ENCODE measurements around the gene VPS13D. TPM values are rescaled to one million over a fixed set of nuclear protein-coding genes. Genes with fewer than 3 reads are reported as not detected.
"Not testable (repeated sequence)": the region's sequence is repeated elsewhere in the genome, so short reads cannot be mapped to it uniquely, and the experiment has no call there.

VPS13D gene
- total RNA-seq, 2 donors from 2014 or later, result 63.5 to 67.6 TPM

DNA sequence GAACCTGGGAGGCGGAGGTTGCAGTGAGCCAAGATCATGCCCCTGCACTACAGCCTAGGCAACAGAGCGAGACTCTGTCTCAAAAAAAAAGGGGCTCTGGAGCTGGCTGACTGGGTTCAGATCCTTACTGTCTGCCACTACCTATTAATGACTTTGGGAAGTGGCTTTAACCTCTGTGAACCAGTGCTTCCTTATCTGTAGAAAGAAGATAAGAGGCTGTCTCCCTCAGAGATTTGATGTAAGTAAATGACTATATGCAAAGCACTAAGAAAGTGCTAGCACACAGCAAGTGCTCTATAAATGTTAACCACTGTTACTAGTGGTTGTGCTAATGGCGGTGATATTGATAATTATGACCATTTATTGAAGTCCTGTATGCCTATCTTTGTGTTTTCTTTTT lies 94.6 kb downstream of the VPS13D start:
- H3K27me3 Mint-ChIP-seq, result no peaks in the 10 kb centered on the region
- DNase-seq, result no peak
- ATAC-seq, result no peak
- no peaks in the 10 kb centered on the region for H3K9me3 ChIP-seq (ENCODE audit: control insufficient read depth, low read length, poor library complexity, severe bottlenecking)
- H3K4me3 Mint-ChIP-seq, result no peak overlapping the region
- peaks cover 13% of the 10 kb centered on the region for H3K4me1 Mint-ChIP-seq
- peaks cover 9% of the 10 kb centered on the region for H3K36me3 Mint-ChIP-seq (ENCODE audit: low read depth)
- H3K27ac Mint-ChIP-seq, result no peak overlapping the region

DNA sequence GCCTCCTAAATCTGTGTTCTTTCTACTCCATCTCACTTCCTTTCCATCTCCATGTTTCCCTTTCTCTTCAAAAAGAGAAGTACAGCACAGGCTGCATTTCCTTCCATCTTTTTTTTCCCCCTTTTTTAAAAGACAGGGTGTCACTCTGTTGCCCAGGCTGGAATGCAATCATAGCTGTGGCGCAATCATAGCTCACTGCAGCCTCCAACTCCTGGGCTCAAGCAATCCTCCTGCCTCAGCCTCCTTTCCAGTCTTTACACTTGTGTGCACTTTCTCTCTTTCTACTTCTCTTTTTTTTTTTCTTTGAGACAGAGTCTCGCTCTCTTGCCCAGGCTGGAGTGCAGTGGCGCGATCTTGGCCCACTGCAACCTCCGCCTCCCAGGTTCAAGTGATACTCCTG lies 95.1 kb downstream of the VPS13D start:
- H3K36me3 Mint-ChIP-seq (ENCODE audit: low read depth), result not testable (repeated sequence)

DNA sequence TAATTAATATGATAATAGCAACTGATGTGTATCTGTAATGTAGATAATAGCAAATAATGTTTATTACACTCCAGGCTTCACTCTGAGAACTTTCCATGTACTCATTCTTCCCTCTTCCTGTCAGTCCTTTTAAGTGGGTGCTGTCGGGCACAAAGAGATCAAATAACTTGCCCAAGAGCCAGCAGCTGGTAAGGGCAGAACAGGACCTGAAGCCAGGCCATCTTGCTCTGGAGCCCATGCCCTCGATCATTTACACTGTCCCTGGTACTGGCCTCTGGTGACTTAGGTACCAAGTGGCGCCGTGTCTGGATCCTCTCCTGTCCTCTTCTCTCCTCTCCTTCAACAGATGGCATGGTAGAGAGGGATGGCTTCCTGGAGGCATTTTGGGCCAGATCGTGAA lies 97.2 kb downstream of the VPS13D start:
- Mint-ChIP-seq H3K27ac (no peak overlapping the region), H3K4me3 (no peak overlapping the region), H3K36me3 (ENCODE audit: low read depth) (peaks cover 2% of the 10 kb centered on the region), H3K27me3 (no peaks in the 10 kb centered on the region), H3K4me1 (peaks cover 6% of the 10 kb centered on the region)
- DNase-seq, result no peak
- H3K9me3 ChIP-seq (ENCODE audit: control insufficient read depth, low read length, poor library complexity, severe bottlenecking), result no peaks in the 10 kb centered on the region
- no peak for ATAC-seq

More for the DNA sequence above, 95.1 kb downstream of the VPS13D start:
- H3K4me3 Mint-ChIP-seq; H3K27me3 Mint-ChIP-seq; H3K9me3 ChIP-seq (ENCODE audit: control insufficient read depth, low read length, poor library complexity, severe bottlenecking); ATAC-seq; DNase-seq: not testable (repeated sequence)
- Mint-ChIP-seq H3K27ac (peak overlapping the region; percentile 63), H3K4me1 (peaks cover 10% of the 10 kb centered on the region)

DNA sequence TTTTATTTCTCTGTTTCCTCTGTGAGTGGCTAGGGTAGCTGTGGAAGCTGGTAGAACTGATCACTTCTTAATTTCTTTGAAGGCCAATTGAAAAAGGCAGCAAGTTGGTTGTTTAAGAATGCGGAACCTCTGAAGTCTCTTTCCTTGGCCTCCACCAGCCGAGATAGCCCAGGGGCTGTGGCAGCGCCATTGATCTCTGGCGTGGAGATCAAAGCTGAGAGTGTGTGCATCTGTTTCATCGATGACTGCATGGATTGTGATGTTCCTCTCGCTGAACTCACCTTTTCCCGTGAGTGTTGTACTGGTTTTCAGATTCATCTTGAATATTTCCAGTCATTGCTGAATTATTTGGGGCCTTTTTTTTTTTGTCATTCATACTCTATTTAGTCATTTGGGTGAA lies 97.7 kb downstream of the VPS13D start:
- H3K4me3 Mint-ChIP-seq, result no peak overlapping the region
- H3K27me3 Mint-ChIP-seq, result no peaks in the 10 kb centered on the region
- H3K9me3 ChIP-seq (ENCODE audit: control insufficient read depth, low read length, poor library complexity, severe bottlenecking), result no peaks in the 10 kb centered on the region
- DNase-seq (no peak), ATAC-seq (no peak)
- H3K27ac Mint-ChIP-seq, result no peak overlapping the region
- peaks cover 6% of the 10 kb centered on the region for H3K4me1 Mint-ChIP-seq
- peaks cover 2% of the 10 kb centered on the region for H3K36me3 Mint-ChIP-seq (ENCODE audit: low read depth)

DNA sequence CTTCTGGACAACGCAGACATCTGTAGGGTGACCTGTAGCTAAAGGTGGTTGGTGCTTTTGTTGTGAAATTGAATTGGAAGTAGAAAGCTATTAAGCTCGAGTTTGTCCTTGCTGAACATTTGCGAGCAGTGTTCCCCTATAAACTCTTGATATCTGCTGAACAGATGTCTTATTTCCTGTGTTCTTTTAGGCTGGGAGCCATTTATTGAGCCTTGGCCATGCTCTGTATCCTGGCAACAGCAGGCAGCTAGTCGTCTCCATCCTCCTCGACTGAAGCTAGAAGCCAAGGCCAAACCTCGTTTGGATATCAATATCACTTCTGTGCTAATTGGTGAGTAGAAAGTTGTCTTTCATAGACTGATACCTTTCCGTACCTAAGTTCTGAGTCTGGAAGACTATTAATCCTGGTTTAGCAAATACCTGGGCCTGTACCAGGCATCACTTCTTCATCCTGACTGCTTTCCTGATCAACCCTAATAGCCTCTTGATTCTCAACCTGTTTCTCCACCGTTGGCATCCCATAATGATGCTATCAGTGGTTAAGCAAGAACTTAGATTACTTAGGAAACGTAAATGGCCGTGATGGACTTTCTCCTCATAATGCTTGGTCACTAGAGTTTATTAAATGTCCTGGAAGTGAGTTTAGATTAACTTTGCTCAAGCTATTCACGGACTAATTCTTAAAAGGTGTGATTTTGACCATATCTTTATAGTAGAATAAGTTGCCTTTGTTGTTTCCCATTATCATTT lies 103.4 kb downstream of the VPS13D start:
- no peak overlapping the region for H3K27ac Mint-ChIP-seq
- no peak for ATAC-seq
- peaks cover 16% of the 10 kb centered on the region for H3K36me3 Mint-ChIP-seq (ENCODE audit: low read depth)

DNA sequence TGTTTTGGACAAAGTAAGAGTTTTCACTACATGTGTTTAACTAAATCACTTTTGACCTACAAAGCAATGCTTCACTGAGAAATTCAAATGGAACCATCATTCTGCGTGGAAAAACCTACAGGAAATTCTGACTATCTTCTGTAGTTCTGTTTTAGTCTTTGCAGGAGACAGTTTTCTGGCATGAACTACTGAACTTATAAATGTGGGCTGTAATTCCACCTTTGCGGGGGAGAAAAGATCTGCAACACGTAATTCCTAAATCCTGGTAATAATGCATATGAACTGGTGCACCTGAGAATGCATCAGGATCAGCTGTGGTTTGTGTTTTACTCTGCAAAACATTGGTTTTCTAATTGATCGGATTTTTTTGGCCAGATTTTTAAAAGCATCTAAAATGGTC lies 106.0 kb downstream of the VPS13D start:
- Mint-ChIP-seq H3K27me3 (no peaks in the 10 kb centered on the region), H3K4me1 (peaks cover 10% of the 10 kb centered on the region), H3K4me3 (no peak overlapping the region), H3K27ac (no peak overlapping the region), H3K36me3 (ENCODE audit: low read depth) (peaks cover 16% of the 10 kb centered on the region)
- no peak for ATAC-seq
- H3K9me3 ChIP-seq (ENCODE audit: control insufficient read depth, low read length, poor library complexity, severe bottlenecking), result no peaks in the 10 kb centered on the region
- no peak for DNase-seq

More for the DNA sequence above, 103.4 kb downstream of the VPS13D start:
- Mint-ChIP-seq H3K27me3 (no peaks in the 10 kb centered on the region), H3K4me1 (no peaks in the 10 kb centered on the region), H3K4me3 (no peak overlapping the region)
- H3K9me3 ChIP-seq (ENCODE audit: control insufficient read depth, low read length, poor library complexity, severe bottlenecking), result no peaks in the 10 kb centered on the region
- no peak for DNase-seq

DNA sequence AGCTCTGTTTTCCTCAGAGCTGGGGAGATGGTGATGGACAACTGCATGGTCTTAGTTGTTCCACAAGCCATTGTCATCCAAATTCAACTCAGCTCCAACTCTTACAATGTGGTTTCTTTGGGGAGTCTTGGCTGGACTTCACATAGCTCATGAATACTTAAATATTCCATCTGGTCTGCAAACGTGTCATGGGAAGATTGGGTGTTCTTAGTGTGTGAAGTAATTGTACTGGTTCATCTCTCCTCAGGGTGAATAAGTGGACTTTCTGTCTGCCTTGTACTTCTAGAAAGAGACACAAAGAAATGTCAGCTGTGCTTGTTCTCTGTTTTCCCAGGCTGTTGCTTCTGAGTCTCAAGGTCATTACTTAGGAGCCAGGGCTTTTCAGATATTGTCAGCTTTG lies 106.6 kb downstream of the VPS13D start:
- no peaks in the 10 kb centered on the region for H3K9me3 ChIP-seq (ENCODE audit: control insufficient read depth, low read length, poor library complexity, severe bottlenecking)
- Mint-ChIP-seq H3K27ac (peak overlapping the region; percentile 39), H3K4me3 (no peak overlapping the region), H3K36me3 (ENCODE audit: low read depth) (peaks cover 16% of the 10 kb centered on the region), H3K27me3 (no peaks in the 10 kb centered on the region), H3K4me1 (peaks cover 11% of the 10 kb centered on the region)
- no peak for ATAC-seq
- no peak for DNase-seq

DNA sequence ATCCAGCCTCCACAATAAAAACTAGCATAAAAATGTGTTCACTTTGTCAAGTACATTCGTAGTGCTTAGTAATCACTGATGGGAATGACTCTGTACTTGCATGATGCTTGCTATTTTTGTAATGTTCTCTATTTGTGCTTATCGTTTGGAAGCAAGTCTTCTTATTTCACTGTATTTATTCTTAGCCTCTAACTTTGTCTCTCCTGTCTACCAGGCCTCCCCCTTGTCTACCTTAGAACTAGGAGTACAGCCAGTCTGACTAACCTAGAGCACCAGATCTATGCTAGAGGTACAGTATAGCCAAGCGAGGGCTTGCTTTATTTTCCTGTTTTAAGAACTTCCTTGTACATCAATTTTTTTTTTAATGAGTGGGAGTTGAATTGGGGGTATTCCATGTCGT lies 108.2 kb downstream of the VPS13D start:
- ATAC-seq (no peak), DNase-seq (no peak)
- Mint-ChIP-seq H3K27me3 (no peaks in the 10 kb centered on the region), H3K4me1 (peaks cover 22% of the 10 kb centered on the region), H3K4me3 (no peak overlapping the region), H3K27ac (no peak overlapping the region), H3K36me3 (ENCODE audit: low read depth) (peaks cover 16% of the 10 kb centered on the region)
- H3K9me3 ChIP-seq (ENCODE audit: control insufficient read depth, low read length, poor library complexity, severe bottlenecking), result no peaks in the 10 kb centered on the region

DNA sequence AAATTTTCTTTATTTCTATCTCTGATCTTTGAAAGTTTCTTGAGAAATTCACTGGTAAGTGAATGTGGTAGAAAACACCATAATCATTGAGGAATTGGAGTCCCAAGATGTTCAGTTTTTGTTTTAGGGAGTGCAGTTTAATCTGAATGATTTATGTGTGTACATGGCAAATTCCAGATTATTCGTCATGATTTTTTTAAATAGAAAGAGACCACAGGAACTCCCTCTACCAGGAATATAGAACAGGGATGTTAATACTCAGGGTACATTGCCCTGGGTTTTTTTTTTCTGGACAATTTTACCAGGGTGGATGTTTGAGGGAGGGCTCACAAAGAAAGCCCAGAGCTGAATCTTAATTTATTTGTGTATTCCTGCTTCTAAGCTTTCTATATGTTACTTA lies 109.0 kb downstream of the VPS13D start:
- H3K27me3 Mint-ChIP-seq, result no peaks in the 10 kb centered on the region
- H3K36me3 Mint-ChIP-seq (ENCODE audit: low read depth), result peaks cover 11% of the 10 kb centered on the region
- no peak overlapping the region for H3K27ac Mint-ChIP-seq
- H3K4me1 Mint-ChIP-seq, result peaks cover 24% of the 10 kb centered on the region
- no peak overlapping the region for H3K4me3 Mint-ChIP-seq
- H3K9me3 ChIP-seq (ENCODE audit: control insufficient read depth, low read length, poor library complexity, severe bottlenecking), result no peaks in the 10 kb centered on the region
- no peak for DNase-seq
- ATAC-seq, result no peak

DNA sequence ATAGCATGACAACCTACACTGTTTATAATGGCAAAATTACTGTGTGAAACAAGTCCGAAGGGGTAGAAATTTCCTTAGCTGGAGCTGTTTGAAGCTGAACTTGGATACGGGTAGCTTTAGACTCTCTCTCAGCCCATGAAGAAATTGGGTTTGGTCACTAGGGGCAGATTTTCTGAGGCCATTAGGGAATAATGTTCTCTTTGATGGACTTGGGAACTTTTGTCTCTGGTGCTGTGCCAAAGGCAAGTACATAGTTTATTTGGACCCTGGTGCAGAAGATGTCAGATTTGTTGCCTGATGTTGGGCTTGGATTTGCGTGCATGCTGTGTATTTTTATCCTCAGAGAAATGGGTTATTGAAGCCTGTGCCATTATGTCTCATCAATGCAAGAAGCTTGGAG lies 109.6 kb downstream of the VPS13D start:
- no peak for DNase-seq
- no peaks in the 10 kb centered on the region for H3K27me3 Mint-ChIP-seq
- H3K9me3 ChIP-seq (ENCODE audit: control insufficient read depth, low read length, poor library complexity, severe bottlenecking), result no peaks in the 10 kb centered on the region
- no peak for ATAC-seq
- H3K4me1 Mint-ChIP-seq, result peaks cover 26% of the 10 kb centered on the region
- H3K4me3 Mint-ChIP-seq, result no peak overlapping the region
- no peak overlapping the region for H3K27ac Mint-ChIP-seq
- H3K36me3 Mint-ChIP-seq (ENCODE audit: low read depth), result peaks cover 7% of the 10 kb centered on the region

DNA sequence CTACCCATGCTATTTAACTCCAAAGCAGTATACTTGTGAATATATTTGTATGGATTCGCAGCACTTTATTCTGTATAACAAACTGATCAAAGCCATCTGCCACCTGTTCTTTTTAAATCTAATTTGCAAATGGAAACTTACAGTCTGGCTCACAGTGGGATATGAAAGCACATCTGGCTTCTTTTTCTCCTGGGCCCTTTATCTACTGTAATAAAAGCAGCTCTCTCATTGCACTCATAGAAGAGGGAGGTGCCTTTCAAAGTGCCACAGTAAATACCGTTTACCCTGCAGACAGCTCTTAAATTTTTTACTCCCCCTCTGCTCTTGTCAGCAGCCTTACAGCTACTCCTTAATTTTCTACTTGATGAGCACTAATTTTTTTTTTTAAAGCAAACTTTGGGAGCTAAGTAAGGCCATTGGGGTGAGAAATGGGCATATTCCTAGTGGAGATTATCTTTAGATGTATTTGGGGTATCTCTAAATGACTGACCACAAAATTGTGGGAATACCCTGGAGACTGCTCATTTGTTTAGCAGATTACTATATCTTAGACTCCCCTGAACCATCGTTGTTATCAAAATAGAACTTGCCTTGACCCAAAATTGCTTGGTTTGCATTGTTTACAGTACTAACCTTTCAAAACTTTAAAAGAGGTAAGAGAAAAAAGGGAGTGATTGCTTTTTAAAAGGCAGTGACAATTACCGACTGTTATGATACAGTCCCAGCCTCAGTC lies 110.1 kb downstream of the VPS13D start:
- H3K27me3 Mint-ChIP-seq, result no peaks in the 10 kb centered on the region
- no peaks in the 10 kb centered on the region for H3K9me3 ChIP-seq (ENCODE audit: control insufficient read depth, low read length, poor library complexity, severe bottlenecking)
- H3K4me3 Mint-ChIP-seq, result no peak overlapping the region
- peaks cover 7% of the 10 kb centered on the region for H3K36me3 Mint-ChIP-seq (ENCODE audit: low read depth)
- H3K27ac Mint-ChIP-seq, result peak overlapping the region; percentile 60
- ATAC-seq (no peak), DNase-seq (no peak)
- peaks cover 32% of the 10 kb centered on the region for H3K4me1 Mint-ChIP-seq

DNA sequence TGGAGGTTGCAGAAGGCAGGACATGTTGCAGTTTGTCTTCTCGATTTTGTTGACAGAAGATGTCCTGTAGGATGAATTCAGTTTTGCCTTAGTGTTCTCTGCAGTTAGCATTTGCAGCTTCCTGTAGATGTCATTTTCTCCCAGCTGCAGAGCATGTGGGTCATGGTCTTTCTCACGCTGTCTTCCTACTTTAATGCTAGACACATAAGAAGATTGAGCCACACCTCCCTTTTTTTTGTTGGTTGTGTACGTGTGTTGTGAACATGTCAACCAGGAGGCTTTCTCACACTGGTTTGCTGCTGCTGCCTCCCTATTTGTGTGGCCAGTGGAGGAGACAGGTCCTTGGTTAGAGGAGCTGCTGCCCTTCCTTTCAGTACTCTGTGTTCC lies 110.7 kb downstream of the VPS13D start:
- H3K4me1 Mint-ChIP-seq, result peaks cover 37% of the 10 kb centered on the region
- H3K27me3 Mint-ChIP-seq, result no peaks in the 10 kb centered on the region
- H3K4me3 Mint-ChIP-seq, result no peak overlapping the region
- H3K36me3 Mint-ChIP-seq (ENCODE audit: low read depth), result peaks cover 7% of the 10 kb centered on the region
- DNase-seq (no peak), ATAC-seq (no peak)
- H3K9me3 ChIP-seq (ENCODE audit: control insufficient read depth, low read length, poor library complexity, severe bottlenecking), result no peaks in the 10 kb centered on the region
- H3K27ac Mint-ChIP-seq, result peak overlapping the region; percentile 60

DNA sequence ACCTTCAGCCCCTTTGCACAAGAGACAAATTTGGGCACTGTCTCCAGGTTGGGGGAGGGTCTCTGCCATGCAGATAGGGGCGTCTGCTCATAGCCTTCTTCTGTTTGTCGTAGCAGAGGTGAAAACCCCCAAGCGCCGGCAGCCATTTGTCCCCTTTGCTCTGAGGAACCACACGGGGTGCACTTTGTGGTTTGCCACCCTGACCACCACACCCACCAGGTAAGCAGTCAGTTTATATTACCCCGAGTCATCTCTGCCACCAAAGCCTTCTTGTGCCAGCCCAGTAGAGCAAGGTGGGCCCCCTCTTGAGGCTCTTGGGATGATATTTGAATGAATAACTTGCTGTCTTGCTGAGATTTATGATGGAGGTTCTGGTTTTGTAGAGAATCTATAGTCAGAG lies 111.8 kb downstream of the VPS13D start:
- H3K4me3 Mint-ChIP-seq, result no peak overlapping the region
- peaks cover 3% of the 10 kb centered on the region for H3K36me3 Mint-ChIP-seq (ENCODE audit: low read depth)
- H3K9me3 ChIP-seq (ENCODE audit: control insufficient read depth, low read length, poor library complexity, severe bottlenecking), result no peaks in the 10 kb centered on the region
- no peaks in the 10 kb centered on the region for H3K27me3 Mint-ChIP-seq
- DNase-seq, result no peak
- H3K4me1 Mint-ChIP-seq, result peaks cover 46% of the 10 kb centered on the region
- no peak for ATAC-seq
- peak overlapping the region; percentile 47 for H3K27ac Mint-ChIP-seq
